ENCODE results near the gene UPK3A. TPM values are rescaled to one million over a fixed set of nuclear protein-coding genes. Genes with fewer than 3 reads are reported as not detected.

UPK3A gene
- total and polyA plus RNA-seq, 2 of the 8 experiments (the other 6 are each of a cell fraction or from before 2014, with no cell fraction given), result 0.35 to 1.7 TPM

DNA sequence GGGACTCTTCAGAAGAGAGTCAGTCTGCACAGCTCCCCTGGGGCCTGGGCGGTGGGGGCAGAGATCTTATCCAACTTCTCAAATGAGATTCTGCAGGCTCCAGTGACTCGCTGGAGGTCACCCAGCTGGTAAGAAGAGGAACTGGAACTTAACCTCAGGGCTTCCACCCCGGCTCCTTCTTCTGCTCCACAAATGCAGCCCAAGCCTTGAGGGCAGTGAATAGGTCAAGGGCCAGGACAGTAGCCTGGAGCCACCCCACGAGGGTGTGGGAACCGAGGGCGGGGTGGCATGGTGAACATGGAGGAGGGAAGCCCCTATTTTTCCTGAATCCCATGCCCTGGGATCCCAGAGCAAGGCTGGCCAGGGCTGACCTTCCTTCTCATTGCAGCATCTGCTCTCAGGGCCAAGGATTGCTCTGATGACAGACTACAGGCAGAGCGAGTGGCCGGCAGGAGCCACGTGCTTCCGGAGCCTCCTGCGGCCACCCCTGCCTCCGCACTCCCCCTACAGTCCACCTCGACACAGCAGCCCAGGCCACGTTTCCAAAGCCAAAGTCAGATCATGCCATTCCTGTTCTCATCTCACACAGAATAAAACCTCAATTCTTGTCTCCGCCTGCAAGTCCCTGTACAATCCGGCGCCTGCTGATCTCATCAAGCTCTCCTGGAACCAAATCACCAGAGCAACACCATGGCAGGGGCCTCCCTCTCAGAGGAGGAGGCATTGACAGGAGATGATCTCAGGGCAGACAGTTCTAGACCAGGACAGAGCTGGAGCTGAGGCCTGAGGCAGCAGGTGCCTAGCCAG lies 21.1 kb upstream of the UPK3A start:
- Histone ChIP-seq H4K8ac (ENCODE audit: extremely low read depth, insufficient read depth, low read length) (peak overlapping the region; percentile 83), H2AK5ac (ENCODE audit: low read depth, low read length) (no peak overlapping the region), H3K56ac (replicated peaks; ENCODE audit: insufficient read length, low read depth, low read length) (no peak overlapping the region), H3K23ac (ENCODE audit: insufficient read length) (no peak overlapping the region), H3K79me1 (ENCODE audit: low read depth, low read length) (no peaks in the 10 kb centered on the region), H3K79me2 (ENCODE audit: control insufficient read depth in 1 of 2, insufficient read depth in 2 of 2, low read length in 2 of 2) (no peaks in the 10 kb centered on the region), H3K4ac (replicated peaks; ENCODE audit: insufficient read length, low read depth, low read length) (no peak overlapping the region), H3K4me1 (replicated peaks in 1 of 4; ENCODE audit: control insufficient read depth in 3 of 4, insufficient read depth in 4 of 4, low read length in 3 of 4) (peaks cover 0 to 4% (median under 1%) of the 10 kb centered on the region in 4 experiments; a peak in 2 of 7 replicates), H2BK5ac (ENCODE audit: low read depth, low read length) (no peak overlapping the region), H3K14ac (ENCODE audit: insufficient read length) (no peak overlapping the region), H2BK120ac (replicated peaks; ENCODE audit: low read depth, low read length) (no peak overlapping the region), H2AFZ (ENCODE audit: low read length) (peak overlapping the region; percentile 63), H4K5ac (ENCODE audit: insufficient read length, low read depth, low read length) (peak overlapping the region; percentile 12), H3K4me3 (ENCODE audit: extremely low read depth in 1 of 4, insufficient read depth in 2 of 4, low read depth in 3 of 4, low read length in 4 of 4) (no peak overlapping the region), H3K9me3 (ENCODE audit: insufficient read depth in 2 of 2, low read depth in 1 of 2, low read length in 1 of 2) (no peaks in the 10 kb centered on the region), H2BK15ac (ENCODE audit: low read length) (0 out of 2 replicates have a peak overlapping the region, but pooled peaks have one; percentile 89), H3K4me2 (ENCODE audit: insufficient read depth in 1 of 2, low read depth in 2 of 2, low read length in 2 of 2) (no peak overlapping the region), H3K9ac (replicated peaks in 1 of 4; ENCODE audit: extremely low read depth in 1 of 4, low read depth in 3 of 4, low read length in 3 of 4) (no peak overlapping the region), H3K27me3 (replicated peaks in 1 of 4; ENCODE audit: control insufficient read depth in 3 of 4, extremely low read depth in 1 of 4, insufficient read depth in 3 of 4, low read length in 3 of 4) (peaks cover 0 to 12% (median 7%) of the 10 kb centered on the region in 4 experiments; a peak in 4 of 7 replicates), H3K36me3 (ENCODE audit: control insufficient read depth in 2 of 4, insufficient read depth in 4 of 4, low read length in 3 of 4) (no peaks in the 10 kb centered on the region), H2BK20ac (ENCODE audit: low read length) (0 out of 2 replicates have a peak overlapping the region, but pooled peaks have one; percentile 82), H4K91ac (replicated peaks; ENCODE audit: insufficient read length, low read length) (peak overlapping the region; percentile 44), H3K27ac (ENCODE audit: low read depth, low read length) (no peak overlapping the region), H3K18ac (ENCODE audit: extremely low read depth, low read length) (peak overlapping the region; percentile 42; the same call in 1 of the 2 replicates), H3K23me2 (ENCODE audit: low read depth, low read length) (peaks cover 4% of the 10 kb centered on the region; the same call in 1 of the 2 replicates), H2BK12ac (ENCODE audit: low read depth, low read length) (peak overlapping the region; percentile 29; the same call in 1 of the 2 replicates), H4K20me1 (replicated peaks in 1 of 2; ENCODE audit: control insufficient read depth in 1 of 2, insufficient read depth in 2 of 2, low read length in 2 of 2) (no peaks in the 10 kb centered on the region)
- 45% methylated on average over 17 of the region's 17 CpGs; no CpG with 5 or more reads in 1 of the 2 experiments for WGBS, 2 experiments (ENCODE audit: extremely low coverage in 1 of 2, insufficient coverage in 1 of 2, insufficient read length in 1 of 2, insufficient replicate concordance in 2 of 2, low coverage in 1 of 2, low lambda C conversion rate in 2 of 2, missing lambda C conversion rate in 1 of 2)
- peak in 1 of 2 experiments; percentile 76 for DNase-seq (ENCODE audit: low read depth in 1 of 2, low spot score in 2 of 2)
- CTCF ChIA-PET (ENCODE audit: partially characterized antibody), result interaction anchor here (0.5 to 2.8 kb wide), 20 partner anchors 8 to 523 kb away, joined by 3 to 10 read pairs (median 4); no protein-coding TSS in a partner anchor
- POLR2A ChIA-PET (ENCODE audit: partially characterized antibody), result interaction anchor here (1.2 kb wide), 1 partner anchor 18 kb away, joined by 5 read pairs; no protein-coding TSS in a partner anchor
- FAIRE-seq, result no peak
- TF ChIP-seq TAF7 (optimal IDR thresholded peaks at IDR 0.05; ENCODE audit: borderline replicate concordance, low read depth, low read length) (no peak), RFX5 (IDR thresholded peaks at IDR 0.05; ENCODE audit: borderline replicate concordance, low read depth, low read length) (no peak), SIN3A (conservative IDR thresholded peaks at IDR 0.05 in 1 of 2, IDR thresholded peaks at IDR 0.05 in 1 of 2; ENCODE audit: low read depth in 1 of 2, low read length in 2 of 2) (peak; percentile 81 to 93; a peak in 3 of 4 replicates), RAD21 (IDR thresholded peaks at IDR 0.05 in 1 of 2, conservative IDR thresholded peaks at IDR 0.05 in 1 of 2; ENCODE audit: low read depth in 2 of 2, low read length in 2 of 2) (peak; percentile 77 to 81), SIX5 (IDR thresholded peaks at IDR 0.05; ENCODE audit: low read depth, low read length) (no peak)
- TF ChIP-seq, protein P1, sequence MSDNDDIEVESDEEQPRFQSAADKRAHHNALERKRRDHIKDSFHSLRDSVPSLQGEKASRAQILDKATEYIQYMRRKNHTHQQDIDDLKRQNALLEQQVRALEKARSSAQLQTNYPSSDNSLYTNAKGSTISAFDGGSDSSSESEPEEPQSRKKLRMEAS (IDR thresholded peaks at IDR 0.05), result peak; percentile 99
- TF ChIP-seq, protein P2, sequence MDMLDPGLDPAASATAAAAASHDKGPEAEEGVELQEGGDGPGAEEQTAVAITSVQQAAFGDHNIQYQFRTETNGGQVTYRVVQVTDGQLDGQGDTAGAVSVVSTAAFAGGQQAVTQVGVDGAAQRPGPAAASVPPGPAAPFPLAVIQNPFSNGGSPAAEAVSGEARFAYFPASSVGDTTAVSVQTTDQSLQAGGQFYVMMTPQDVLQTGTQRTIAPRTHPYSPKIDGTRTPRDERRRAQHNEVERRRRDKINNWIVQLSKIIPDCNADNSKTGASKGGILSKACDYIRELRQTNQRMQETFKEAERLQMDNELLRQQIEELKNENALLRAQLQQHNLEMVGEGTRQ (IDR thresholded peaks at IDR 0.05; ENCODE audit: low read length), result peak; percentile 70
